ENCODE data around the gene MMP2.

MMP2 gene

GRCh38 chr16:55521792-55522191 is 42.8 kb downstream of the MMP2 start:
- no peak for DNase-seq

- DNase-seq, result no peak
Measured at GRCh38 chr16:55526441-55526840, 47.4 kb downstream of the MMP2 start.

- DNase-seq, result no peak
Measured at GRCh38 chr16:55527885-55528284, 48.9 kb downstream of the MMP2 start.

- no peak for DNase-seq
Measured at GRCh38 chr16:55529018-55529417, 50.0 kb downstream of the MMP2 start.

GRCh38 chr16:55530316-55530856 is 51.4 kb downstream of the MMP2 start:
- DNase-seq, result no peak

GRCh38 chr16:55532227-55532626 is 53.2 kb downstream of the MMP2 start:
- DNase-seq, result no peak

GRCh38 chr16:55534756-55535155 is 55.8 kb downstream of the MMP2 start:
- DNase-seq, result no peak

- DNase-seq, result no peak
Measured at GRCh38 chr16:55539049-55539448, 60.1 kb downstream of the MMP2 start.

- DNase-seq, result no peak
Measured at GRCh38 chr16:55539488-55539887, 60.5 kb downstream of the MMP2 start.

GRCh38 chr16:55540221-55540620 is 61.2 kb downstream of the MMP2 start:
- no peak for DNase-seq

GRCh38 chr16:55542459-55543082 is 63.6 kb downstream of the MMP2 start:
- no peak for DNase-seq

GRCh38 chr16:55543472-55543871 is 64.5 kb downstream of the MMP2 start:
- DNase-seq, result no peak

GRCh38 chr16:55552621-55553020 is 73.6 kb downstream of the MMP2 start:
- no peak for DNase-seq

GRCh38 chr16:55555436-55555835 is 76.4 kb downstream of the MMP2 start:
- DNase-seq, result no peak

Data from stimulated activated CD4-positive, alpha-beta T cell treated with anti-CD3 and anti-CD28 coated beads, Interleukin-15, amount 100 ng/mL, for 24 hours (primary cell).